GM18498 (cell line): Measurements from ENCODE around the gene SLC25A26.
"Not testable (repeated sequence)": the region's sequence is repeated elsewhere in the genome, so short reads cannot be mapped to it uniquely, and the experiment has no call there.

Source experiments
- ATAC-seq: cut with Tn5 transposase; IDR thresholded peaks from one replicate; pipeline ENCODE4 v1.9.1; 2021; ENCODE audit warnings: mild to moderate bottlenecking, moderate library complexity; ENCODE audit not compliant: unreplicated experiment

The SLC25A26 gene

GRCh38 chr3:66406163-66406562 is 185.4 kb downstream of the SLC25A26 start:
- ATAC-seq: no peak

DNA sequence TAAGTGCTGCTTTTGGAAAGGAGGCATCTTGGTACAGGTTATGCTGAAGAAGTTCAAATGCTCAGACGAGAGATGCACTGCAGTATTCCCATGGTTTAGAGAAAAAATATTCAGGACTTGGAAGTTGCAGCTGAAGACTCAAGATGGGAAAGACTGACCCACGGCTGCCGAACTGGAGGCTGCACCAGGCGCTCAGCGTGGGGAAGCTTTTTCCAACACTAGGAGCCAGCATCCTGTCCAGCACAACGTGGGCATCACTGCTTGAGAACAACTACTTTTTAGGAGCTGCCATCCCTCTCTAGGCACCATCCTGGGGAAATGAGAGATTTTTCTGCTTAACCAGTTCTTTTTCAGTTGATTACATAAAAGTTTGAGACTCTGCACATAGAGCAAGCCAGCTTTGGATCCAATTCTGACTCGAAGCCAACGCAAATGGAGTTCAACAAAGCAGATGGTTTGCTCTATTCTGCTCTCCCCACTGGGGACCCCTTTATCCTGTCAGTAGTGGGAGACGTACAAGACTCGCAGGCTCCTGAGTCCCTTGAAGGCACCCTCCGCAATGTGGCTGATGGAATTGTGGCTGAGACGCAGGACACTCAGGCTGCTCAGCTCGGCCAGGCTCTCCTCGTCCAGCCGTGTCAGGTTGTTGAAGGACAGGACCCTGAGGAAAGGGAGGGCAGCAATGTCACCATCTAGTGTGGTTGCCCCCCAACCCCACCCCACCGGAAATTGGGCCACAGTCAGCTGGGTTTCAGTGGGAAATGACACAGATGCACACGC is 186.2 kb downstream of the SLC25A26 start:
- no peak for ATAC-seq

- ATAC-seq: peak; percentile 85
Measured at GRCh38 chr3:66407611-66408218, 186.9 kb downstream of the SLC25A26 start.

DNA sequence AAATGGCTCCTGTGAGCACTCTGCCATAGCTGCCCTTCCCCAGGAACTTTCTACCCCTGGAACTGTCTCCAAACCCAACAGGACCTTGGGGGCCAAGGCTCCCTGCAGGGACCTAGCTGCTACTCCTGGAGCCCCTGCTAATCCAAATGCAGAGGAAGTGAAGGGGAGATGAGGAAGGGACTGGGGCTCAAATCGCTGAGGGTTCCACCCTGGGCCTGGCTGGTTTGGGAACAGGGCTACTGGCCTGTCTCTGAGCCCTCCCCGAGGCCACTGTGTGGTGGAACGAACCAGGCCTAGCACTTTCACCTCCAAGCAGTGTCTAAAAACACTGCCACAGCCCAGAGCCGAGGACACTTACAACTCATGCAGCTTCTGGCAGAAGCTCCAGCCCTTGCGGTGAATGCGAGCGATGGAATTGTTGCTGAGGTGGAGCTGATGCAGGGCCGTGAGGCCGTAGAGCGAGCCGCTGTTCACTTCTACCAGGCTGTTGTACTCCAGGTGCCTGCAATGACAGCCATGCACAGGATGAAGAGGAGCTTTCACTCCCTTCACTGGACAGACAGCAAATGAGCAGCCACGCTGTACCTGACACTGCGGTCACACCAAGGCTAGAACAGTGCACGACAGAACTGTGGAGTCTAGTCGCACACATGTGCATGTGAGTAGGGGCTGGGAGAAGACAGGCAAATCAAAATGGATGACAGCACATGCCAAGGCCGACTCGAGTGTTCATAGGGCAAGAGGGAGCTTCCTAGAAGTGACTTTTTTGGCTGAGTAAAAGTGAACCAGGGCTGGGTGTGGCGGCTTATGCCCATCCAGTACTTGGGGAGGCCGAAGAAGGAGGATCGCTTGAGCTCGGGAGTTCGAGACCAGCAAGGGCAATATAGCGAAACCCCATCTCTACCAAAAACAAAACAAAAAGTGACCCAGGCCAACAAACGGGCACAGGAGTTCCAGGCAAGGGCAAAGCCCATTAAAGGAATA is 189.3 kb downstream of the SLC25A26 start:
- ATAC-seq: no peak

- ATAC-seq: no peak
Measured at GRCh38 chr3:66410976-66411375, 190.2 kb downstream of the SLC25A26 start.

- no peak for ATAC-seq
Measured at GRCh38 chr3:66411474-66411873, 190.7 kb downstream of the SLC25A26 start.

- ATAC-seq: no peak
Measured at GRCh38 chr3:66411961-66412887, 191.4 kb downstream of the SLC25A26 start.

- ATAC-seq: no peak
Measured at GRCh38 chr3:66413151-66413751, 192.4 kb downstream of the SLC25A26 start.

DNA sequence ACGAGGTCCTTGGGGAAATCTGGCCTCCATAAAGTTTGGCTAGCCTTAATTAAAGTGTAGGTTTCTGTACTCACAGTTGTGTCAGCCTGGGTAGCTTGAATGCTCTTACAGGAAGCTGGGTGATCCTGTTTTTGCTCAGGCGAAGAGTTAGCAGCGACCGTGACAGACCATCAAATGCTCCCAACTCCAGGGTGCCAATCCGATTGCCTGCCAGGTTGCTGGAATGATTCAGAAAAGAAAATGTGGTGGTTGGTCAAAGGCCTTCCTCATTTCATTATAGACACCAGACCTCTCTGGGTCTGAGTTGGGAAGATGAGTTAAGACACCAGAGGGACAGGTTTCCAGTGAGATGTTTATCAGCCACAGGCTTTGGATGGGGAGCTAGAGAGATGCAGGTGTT is 194.0 kb downstream of the SLC25A26 start:
- no peak for ATAC-seq

- no peak for ATAC-seq
Measured at GRCh38 chr3:66415867-66416428, 195.1 kb downstream of the SLC25A26 start.

DNA sequence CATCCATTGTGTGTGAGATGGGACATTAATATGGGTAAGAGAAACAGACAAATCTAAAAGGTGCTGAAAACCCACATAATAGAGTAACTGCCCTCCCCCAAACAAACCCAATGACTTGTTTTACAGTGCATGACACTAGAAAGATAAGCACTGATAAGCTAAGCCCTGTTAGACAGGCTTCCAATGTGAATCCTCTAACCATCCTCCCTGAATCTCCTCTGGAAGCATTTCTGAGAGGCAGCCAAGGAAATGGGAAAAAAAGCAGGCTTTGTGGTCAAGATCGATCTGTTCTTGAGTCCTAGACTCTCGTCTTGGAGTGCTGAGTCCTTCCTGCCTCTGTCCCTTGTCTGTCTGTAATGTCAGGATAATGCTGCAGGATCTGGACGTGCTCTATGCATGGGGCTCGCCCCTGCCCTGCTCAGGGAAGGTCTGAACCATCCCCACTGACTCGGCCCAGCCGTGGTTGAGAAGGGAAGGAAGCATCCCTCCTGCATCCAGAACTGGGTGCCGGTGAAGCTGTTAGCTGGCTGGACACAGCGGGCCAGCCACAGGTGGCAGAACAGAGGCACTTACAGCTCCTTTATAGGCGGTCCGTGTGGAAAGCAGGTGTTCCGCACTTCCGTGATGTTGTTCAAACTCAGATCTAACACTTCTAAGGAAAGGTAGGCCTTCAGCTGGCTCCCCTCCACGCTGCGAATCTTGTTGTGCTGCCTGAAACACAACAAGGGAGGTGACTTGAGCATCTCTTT is 195.9 kb downstream of the SLC25A26 start:
- ATAC-seq: no peak

- no peak for ATAC-seq
Measured at GRCh38 chr3:66418475-66418931, 197.7 kb downstream of the SLC25A26 start.

- no peak for ATAC-seq
Measured at GRCh38 chr3:66419036-66419435, 198.2 kb downstream of the SLC25A26 start.

DNA sequence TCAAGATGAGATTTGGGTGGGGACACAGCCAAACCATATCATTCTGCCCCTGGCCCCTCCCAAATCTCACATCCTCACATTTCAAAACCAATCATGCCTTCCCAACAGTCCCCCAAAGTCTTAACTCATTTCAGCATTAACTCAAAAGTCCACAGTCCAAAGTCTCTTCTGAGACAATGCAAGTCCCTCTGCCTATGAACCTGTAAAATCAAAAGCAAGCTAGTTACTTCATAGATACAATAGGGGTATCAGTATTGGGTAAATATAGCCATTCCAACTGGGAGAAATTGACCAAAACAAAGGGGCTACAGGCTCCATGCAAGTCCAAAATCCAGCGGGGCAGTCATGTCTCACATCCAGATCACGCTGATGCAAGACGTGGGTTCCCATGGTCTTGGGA is 200.3 kb downstream of the SLC25A26 start:
- not testable (repeated sequence) for ATAC-seq

DNA sequence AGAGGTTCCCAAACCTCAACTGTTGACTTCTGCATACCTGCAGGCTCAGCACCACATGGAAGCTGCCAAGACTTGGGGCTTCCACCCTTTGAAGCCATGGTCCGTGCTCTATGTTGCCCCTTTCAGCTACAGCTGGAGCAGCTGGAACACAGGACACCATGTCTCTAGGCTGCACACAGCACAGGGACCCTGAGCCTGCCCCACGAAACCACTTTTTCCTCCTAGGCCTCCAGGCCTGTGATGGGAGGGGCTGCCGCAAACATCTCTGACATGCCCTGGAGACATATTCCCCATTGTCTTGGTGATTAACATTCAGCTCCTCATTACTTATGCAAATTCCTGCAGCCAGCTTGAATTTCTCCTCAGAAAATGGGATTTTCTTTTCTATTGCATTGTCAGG is 201.1 kb downstream of the SLC25A26 start:
- not testable (repeated sequence) for ATAC-seq

DNA sequence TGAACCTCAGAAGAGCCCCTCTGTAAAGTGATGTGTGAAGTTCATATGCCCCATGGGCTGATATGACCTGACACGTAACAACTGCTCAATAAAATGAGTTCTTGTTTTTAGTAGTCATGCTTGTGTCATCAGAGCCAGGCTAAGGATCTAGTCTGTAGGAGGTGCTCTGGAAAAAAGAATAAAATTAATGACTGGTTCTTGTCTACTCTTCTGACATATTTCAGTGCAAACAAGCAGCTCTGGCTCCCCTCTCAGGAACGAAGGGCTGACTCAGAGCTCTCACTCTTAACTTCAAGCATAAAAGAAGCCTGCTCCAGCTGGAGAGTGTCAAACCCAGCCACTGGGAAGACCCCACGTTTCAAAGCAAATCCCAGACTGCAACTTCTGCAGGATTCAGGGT is 203.0 kb downstream of the SLC25A26 start:
- no peak for ATAC-seq

GRCh38 chr3:66425032-66425431 is 204.2 kb downstream of the SLC25A26 start:
- ATAC-seq: no peak

- no peak for ATAC-seq
Measured at GRCh38 chr3:66425576-66426114, 204.8 kb downstream of the SLC25A26 start.
